ENCODE results near the gene HSFX2.
"Not testable (repeated sequence)": the region's sequence is repeated elsewhere in the genome, so short reads cannot be mapped to it uniquely, and the experiment has no call there.

The HSFX2 gene

GRCh38 chrX:149595214-149595613 is at the start of gene HSFX2:
Gene HSFX2, minus strand, starts transcription at chrX:149595314. Its CDS starts 614 bp downstream, at chrX:149594700.
- H3K4me3 ChIP-seq; H3K27ac ChIP-seq; H3K9me3 ChIP-seq; DNase-seq; intact Hi-C loops (cut with DNase I; ENCODE audit: low total_unique reads); H3K4me1 ChIP-seq; H3K27me3 ChIP-seq; H3K36me3 ChIP-seq: not testable (repeated sequence)

DNA sequence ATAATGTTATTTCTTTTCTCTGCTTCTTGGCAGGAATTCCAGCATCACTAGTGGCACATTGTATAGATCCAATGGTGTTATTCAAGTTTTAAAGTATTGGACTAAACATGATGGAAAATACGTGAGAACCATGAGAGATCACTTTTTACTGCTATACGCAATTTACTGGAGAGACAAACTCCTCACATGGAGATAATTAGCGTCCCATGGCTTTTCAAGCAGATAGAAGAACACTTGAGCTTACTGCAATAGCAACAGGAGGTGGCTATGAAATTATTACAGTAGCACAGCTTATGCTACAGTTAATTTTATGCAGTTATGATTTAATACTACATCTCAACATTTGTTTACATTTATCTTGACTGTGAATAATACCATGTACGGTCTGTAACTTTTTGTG is 48.4 kb upstream of the HSFX2 start:
- H3K9me3 ChIP-seq: peaks cover 0 to 4% (median 0%) of the 10 kb centered on the region in 3 donors
- TF ChIP-seq, protein P1, sequence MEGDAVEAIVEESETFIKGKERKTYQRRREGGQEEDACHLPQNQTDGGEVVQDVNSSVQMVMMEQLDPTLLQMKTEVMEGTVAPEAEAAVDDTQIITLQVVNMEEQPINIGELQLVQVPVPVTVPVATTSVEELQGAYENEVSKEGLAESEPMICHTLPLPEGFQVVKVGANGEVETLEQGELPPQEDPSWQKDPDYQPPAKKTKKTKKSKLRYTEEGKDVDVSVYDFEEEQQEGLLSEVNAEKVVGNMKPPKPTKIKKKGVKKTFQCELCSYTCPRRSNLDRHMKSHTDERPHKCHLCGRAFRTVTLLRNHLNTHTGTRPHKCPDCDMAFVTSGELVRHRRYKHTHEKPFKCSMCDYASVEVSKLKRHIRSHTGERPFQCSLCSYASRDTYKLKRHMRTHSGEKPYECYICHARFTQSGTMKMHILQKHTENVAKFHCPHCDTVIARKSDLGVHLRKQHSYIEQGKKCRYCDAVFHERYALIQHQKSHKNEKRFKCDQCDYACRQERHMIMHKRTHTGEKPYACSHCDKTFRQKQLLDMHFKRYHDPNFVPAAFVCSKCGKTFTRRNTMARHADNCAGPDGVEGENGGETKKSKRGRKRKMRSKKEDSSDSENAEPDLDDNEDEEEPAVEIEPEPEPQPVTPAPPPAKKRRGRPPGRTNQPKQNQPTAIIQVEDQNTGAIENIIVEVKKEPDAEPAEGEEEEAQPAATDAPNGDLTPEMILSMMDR (IDR thresholded peaks at IDR 0.05): no peak
- no peaks in the 10 kb centered on the region for H3K36me3 ChIP-seq
- H3K27ac ChIP-seq: no peak overlapping the region
- no peaks in the 10 kb centered on the region for H3K4me1 ChIP-seq
- no peak for DNase-seq
- no peak overlapping the region for H3K4me3 ChIP-seq
- intact Hi-C loops (cut with DNase I; ENCODE audit: low total_unique reads): no loop called here
- H3K27me3 ChIP-seq: no peaks in the 10 kb centered on the region

DNA sequence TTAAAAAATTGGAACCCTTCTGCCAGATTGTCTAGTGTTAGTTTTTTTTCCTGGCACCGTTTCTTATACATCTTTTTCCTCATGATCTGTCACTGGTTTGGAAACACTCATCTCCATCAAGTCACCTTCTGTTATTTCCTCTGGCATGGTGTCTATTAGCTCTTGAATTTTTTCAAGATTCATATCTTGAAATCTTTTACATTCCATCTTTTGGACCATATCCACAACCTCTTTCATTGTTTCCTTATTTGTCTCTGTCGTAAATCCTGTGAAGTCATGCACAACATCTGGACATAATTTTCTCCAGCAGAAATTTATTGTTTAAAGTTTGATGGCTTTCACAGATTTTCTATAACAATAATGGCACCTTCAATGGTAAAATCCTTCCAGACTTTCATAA is 46.7 kb upstream of the HSFX2 start:
- H3K4me3 ChIP-seq: no peak overlapping the region
- TF ChIP-seq, protein P1 (IDR thresholded peaks at IDR 0.05): no peak
- H3K4me1 ChIP-seq: no peaks in the 10 kb centered on the region
- no peaks in the 10 kb centered on the region for H3K36me3 ChIP-seq
- no peak for DNase-seq
- H3K27me3 ChIP-seq: no peaks in the 10 kb centered on the region
- intact Hi-C loops (cut with DNase I; ENCODE audit: low total_unique reads): no loop called here
- peaks cover 0 to 4% (median 0%) of the 10 kb centered on the region in 3 donors for H3K9me3 ChIP-seq
- H3K27ac ChIP-seq: no peak overlapping the region

DNA sequence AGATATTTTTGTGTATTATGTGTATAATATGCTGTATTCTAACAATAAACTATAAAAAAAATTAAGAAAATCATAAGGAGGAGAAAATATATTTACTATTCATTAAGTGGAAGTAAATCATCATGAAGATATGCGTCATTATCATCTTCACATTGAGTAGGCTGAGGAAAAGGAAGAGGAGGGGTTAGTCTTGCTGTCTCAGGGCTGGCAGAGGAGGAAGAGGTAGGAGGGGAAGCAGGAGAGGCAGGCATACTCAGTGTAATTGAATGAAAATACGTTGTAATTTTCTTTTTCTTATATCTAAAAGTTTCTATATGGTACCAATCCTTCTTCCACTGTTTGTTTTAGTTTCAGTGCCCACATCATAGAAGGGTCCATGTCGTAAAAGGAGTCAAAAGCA is 46.3 kb upstream of the HSFX2 start:
- TF ChIP-seq, protein P1 (IDR thresholded peaks at IDR 0.05): no peak
- Histone ChIP-seq H3K27me3 (no peaks in the 10 kb centered on the region), H3K4me1 (no peaks in the 10 kb centered on the region), H3K27ac (no peak overlapping the region), H3K4me3 (no peak overlapping the region), H3K9me3 (peaks cover 0 to 4% (median 0%) of the 10 kb centered on the region in 3 donors), H3K36me3 (no peaks in the 10 kb centered on the region)
- no peak for DNase-seq
- intact Hi-C loops (cut with DNase I; ENCODE audit: low total_unique reads): no loop called here

DNA sequence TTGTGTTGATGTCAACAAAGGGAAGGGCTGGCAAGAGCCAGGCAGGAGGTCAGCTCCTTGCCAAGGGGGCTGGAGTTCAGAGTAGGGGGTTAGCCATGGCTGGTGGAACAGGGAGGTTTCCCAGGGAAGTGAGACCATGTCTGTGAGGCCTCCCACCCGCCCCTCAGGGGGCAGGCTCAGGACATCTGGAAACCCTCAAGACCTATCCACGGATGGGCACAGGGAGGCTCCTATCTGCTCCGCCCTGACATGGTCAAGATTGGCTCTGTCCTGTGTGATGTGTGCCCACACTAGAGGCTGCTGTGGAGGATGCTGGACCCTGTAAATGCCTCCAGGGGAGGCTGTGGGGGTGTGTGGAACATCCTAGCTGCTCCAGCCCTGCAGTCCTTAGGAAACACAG is 44.5 kb upstream of the HSFX2 start:
- no peaks in the 10 kb centered on the region for H3K4me1 ChIP-seq
- intact Hi-C loops (cut with DNase I; ENCODE audit: low total_unique reads): loop anchor here (10.0 kb wide), 1 partner anchor 75 kb away; no protein-coding TSS in a partner anchor

GRCh38 chrX:149638860-149639259 is 43.7 kb upstream of the HSFX2 start:
- no peak overlapping the region for H3K4me3 ChIP-seq
- intact Hi-C loops (cut with DNase I; ENCODE audit: low total_unique reads): loop anchor here (10.0 kb wide), 1 partner anchor 74 kb away; no protein-coding TSS in a partner anchor
- no peak for DNase-seq

More for the DNA sequence above, 44.5 kb upstream of the HSFX2 start:
- DNase-seq: no peak
- no peaks in the 10 kb centered on the region for H3K27me3 ChIP-seq
- H3K4me3 ChIP-seq: no peak overlapping the region
- no peaks in the 10 kb centered on the region for H3K36me3 ChIP-seq
- TF ChIP-seq, protein P1 (IDR thresholded peaks at IDR 0.05): no peak
- peaks cover 0 to 4% (median 0%) of the 10 kb centered on the region in 3 donors for H3K9me3 ChIP-seq
- no peak overlapping the region for H3K27ac ChIP-seq

More at GRCh38 chrX:149638860-149639259, 43.7 kb upstream of the HSFX2 start:
- TF ChIP-seq, protein P1 (IDR thresholded peaks at IDR 0.05): no peak
- Histone ChIP-seq H3K36me3 (no peaks in the 10 kb centered on the region), H3K27me3 (no peaks in the 10 kb centered on the region), H3K27ac (no peak overlapping the region), H3K4me1 (no peaks in the 10 kb centered on the region), H3K9me3 (peaks cover 0 to 4% (median 0%) of the 10 kb centered on the region in 3 donors)
